Measurements from ENCODE around the gene MECP2. TPM values are rescaled to one million over a fixed set of nuclear protein-coding genes. Genes with fewer than 3 reads are reported as not detected.

The MECP2 gene
- total RNA-seq, 4 donors from 2014 or later: 19.7 to 76.0 (median 33.9) TPM

DNA sequence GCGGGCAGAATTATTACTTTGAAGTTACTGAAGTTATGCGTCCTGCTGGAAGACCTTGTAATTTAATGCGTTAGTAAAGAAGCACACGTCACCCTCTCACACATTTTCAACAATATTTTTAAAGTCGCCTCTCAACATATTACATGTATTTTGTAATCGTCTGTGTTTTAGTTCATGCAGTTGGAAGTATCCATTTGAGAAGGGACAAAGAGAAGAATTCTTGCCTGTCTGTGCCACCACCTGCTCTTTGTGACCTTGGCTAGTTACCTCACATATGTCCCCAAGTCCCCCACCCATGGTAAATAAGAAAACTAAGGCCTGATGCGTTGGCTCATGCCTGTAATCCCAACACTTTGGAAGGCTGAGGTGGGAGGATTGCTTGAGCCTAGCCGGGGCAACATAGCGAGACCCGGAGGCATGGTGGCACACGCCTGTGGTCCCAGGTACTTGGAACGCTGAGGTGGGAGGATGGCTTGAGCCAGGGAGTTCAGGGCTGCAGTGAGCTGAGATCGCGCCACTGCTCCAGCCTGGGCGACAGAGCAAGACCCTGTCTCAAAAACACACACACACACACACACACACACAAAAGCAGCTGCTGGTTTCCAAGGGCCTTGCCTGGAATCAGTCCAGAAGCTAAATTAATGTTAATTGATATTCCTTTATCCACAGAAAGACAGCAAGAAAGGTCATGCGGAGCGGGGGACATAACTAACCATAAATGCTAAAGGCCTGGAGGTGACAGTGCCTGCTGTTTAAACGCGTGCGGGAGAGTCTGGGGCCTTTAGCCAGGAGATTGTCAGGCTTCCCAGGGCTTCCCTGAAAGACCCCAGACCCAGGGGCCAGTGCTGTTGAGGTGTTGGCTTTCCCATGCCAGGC lies 124.2 kb downstream of the MECP2 start:
- 53% methylated on average over 19 of the region's 20 CpGs for WGBS
- Histone ChIP-seq H3K36me3 (no peaks in the 10 kb centered on the region), H3K27me3 (no peaks in the 10 kb centered on the region), H3K27ac (peak overlapping the region; percentile 98), H3K9me3 (no peaks in the 10 kb centered on the region), H3K4me3 (peak overlapping the region; percentile 60), H3K4me1 (peaks cover 30% of the 10 kb centered on the region)
- DNase-seq (ENCODE audit: low spot score in 2 of 2): peak in 1 of 2 donors; percentile 60
- TF ChIP-seq POLR2A (IDR thresholded peaks at IDR 0.05): no peak
- TF ChIP-seq POLR2AphosphoS5 (IDR thresholded peaks at IDR 0.05): no peak

DNA sequence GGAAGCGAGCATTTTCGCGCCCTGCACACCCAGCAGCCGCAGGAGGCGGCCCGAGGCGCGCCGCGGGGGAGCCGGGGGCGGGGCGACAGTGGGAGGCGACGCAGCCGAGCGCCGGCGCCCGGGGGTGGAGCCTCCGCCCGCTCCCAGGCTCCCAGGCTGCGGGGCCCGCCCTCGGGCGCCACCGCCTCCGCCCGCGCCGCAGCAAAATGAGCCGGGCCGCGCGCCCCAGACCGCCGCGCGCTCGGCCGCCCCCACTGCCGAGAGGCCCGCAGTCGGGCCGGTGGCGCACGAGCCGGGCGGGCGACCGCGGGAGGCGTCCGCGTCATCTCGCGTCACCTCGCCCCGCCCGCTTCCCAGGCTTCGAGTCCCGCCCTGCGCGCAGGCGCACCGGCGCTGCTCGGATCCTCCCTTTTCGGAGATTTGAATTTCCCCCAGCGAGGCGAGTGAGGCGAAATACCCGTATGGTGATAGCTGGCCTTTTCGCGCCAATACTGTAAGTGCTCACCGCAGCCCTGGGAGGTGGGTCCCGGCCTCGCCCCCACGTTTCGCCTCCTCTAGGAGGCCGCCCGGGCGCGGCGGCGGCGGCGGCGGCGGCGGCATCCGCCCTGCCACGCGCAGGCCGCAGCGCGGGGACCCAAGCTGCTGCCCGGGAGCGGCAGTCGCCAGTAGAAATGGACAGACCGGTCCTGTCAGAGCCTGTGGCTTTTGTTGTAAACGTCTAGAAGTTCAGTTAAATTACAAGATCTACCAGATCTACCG lies 125.0 kb downstream of the MECP2 start, which contains the start of gene TMEM187:
Gene TMEM187, plus strand, starts transcription at position 387 of the 759 bp plus-strand sequence. CDS start 9,309 bp downstream, outside the sequence.
- WGBS: 8% methylated on average over 28 of the region's 103 CpGs
- Histone ChIP-seq H3K27me3 (no peaks in the 10 kb centered on the region), H3K9me3 (no peaks in the 10 kb centered on the region), H3K4me3 (peak within 1 kb of the TSS; percentile 60), H3K36me3 (no peaks in the 10 kb centered on the region), H3K4me1 (peaks cover 38% of the 10 kb centered on the region), H3K27ac (peak within 1 kb of the TSS; percentile 98)
- TF ChIP-seq EP300 (IDR thresholded peaks at IDR 0.05) (no peak), POLR2A (IDR thresholded peaks at IDR 0.05) (peak; percentile 55 to 73), POLR2AphosphoS5 (IDR thresholded peaks at IDR 0.05) (no peak)
- TF ChIP-seq, protein P1, sequence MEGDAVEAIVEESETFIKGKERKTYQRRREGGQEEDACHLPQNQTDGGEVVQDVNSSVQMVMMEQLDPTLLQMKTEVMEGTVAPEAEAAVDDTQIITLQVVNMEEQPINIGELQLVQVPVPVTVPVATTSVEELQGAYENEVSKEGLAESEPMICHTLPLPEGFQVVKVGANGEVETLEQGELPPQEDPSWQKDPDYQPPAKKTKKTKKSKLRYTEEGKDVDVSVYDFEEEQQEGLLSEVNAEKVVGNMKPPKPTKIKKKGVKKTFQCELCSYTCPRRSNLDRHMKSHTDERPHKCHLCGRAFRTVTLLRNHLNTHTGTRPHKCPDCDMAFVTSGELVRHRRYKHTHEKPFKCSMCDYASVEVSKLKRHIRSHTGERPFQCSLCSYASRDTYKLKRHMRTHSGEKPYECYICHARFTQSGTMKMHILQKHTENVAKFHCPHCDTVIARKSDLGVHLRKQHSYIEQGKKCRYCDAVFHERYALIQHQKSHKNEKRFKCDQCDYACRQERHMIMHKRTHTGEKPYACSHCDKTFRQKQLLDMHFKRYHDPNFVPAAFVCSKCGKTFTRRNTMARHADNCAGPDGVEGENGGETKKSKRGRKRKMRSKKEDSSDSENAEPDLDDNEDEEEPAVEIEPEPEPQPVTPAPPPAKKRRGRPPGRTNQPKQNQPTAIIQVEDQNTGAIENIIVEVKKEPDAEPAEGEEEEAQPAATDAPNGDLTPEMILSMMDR (IDR thresholded peaks at IDR 0.05): no peak
- DNase-seq (ENCODE audit: low spot score in 2 of 2): peak; percentile 90 to 92

Other genes starting within 250 kb of the MECP2 start
- gene L1CAM, start 211.5 kb downstream of the MECP2 start, total RNA-seq: 10 to 100 TPM in 1 of 4 donors, 1 to 10 TPM in 3; 4.1 to 10.4 (median 8.5) TPM
- 1 to 10 TPM in 3 of 4 donors, under 1 TPM in 1; 0.78 to 2.4 (median 1.5) TPM for gene AVPR2, start 193.0 kb downstream of the MECP2 start, total RNA-seq
- 10 to 100 TPM in 2 of 4 donors, 1 to 10 TPM in 2; 4.8 to 17.6 (median 9.6) TPM for gene ARHGAP4, start 171.5 kb downstream of the MECP2 start, total RNA-seq
- 10 to 100 TPM; 58.5 to 97.2 (median 73.0) TPM for gene NAA10, start 162.7 kb downstream of the MECP2 start, total RNA-seq
- gene RENBP, start 153.1 kb downstream of the MECP2 start, total RNA-seq: 1 to 10 TPM; 1.7 to 9.9 (median 4.6) TPM
- 10 to 100 TPM; 51.9 to 72.2 (median 55.3) TPM for gene HCFC1, start 125.9 kb downstream of the MECP2 start, total RNA-seq
- gene TMEM187, start 125.0 kb downstream of the MECP2 start, total RNA-seq: 10 to 100 TPM in 1 of 4 donors, 1 to 10 TPM in 3; 7.8 to 10.7 (median 8.6) TPM
- 10 to 100 TPM; 51.3 to 61.5 (median 58.3) TPM for gene IRAK1, start 77.8 kb downstream of the MECP2 start, total RNA-seq
- not detected for gene OPN1LW, start 46.5 kb upstream of the MECP2 start, total RNA-seq
- not detected for gene OPN1MW, start 84.9 kb upstream of the MECP2 start, total RNA-seq
- gene OPN1MW2, start 122.0 kb upstream of the MECP2 start, total RNA-seq: not detected
- not detected for gene OPN1MW3, start 159.9 kb upstream of the MECP2 start, total RNA-seq
- 1 to 10 TPM in 1 of 4 donors, not detected in 3; 3.3 TPM for gene TEX28, start 197.4 kb upstream of the MECP2 start, total RNA-seq
- under 1 TPM in 3 of 4 donors, not detected in 1; 0.24 to 0.51 (median 0.34) TPM for gene TKTL1, start 198.1 kb upstream of the MECP2 start, total RNA-seq

All from suprapubic skin (tissue), 4 donors.